Activated CD4-positive, CD25-positive, alpha-beta regulatory T cell treated with anti-CD3 and anti-CD28 coated beads, Interleukin-2, amount 50 U/mL, for 72 hours (primary cell): ENCODE results near the gene QARS1.

Experiments used
- DNase-seq: peaks from one replicate; pipeline ENCODE4 v3.0.0; 2021

QARS1 gene

GRCh38 chr3:49104427-49105291, at the start of gene QARS1:
QARS1 (minus strand) TSS chr3:49104757; CDS start chr3:49104733, 24 bp downstream.
- peak; percentile 87 for DNase-seq

GRCh38 chr3:49153349-49153912, 48.9 kb upstream of the QARS1 start:
- DNase-seq = no peak

- no peak for DNase-seq
Observed at GRCh38 chr3:49151610-49152009, 47.1 kb upstream of the QARS1 start.

- DNase-seq = no peak
Observed at GRCh38 chr3:49148159-49148558, 43.6 kb upstream of the QARS1 start.

- DNase-seq = no peak
Observed at GRCh38 chr3:49140080-49140479, 35.5 kb upstream of the QARS1 start.

GRCh38 chr3:49135499-49135898, 30.9 kb upstream of the QARS1 start:
- DNase-seq = no peak

- no peak for DNase-seq
Observed at GRCh38 chr3:49134471-49135265, 30.1 kb upstream of the QARS1 start.

GRCh38 chr3:49133226-49133951, 28.8 kb upstream of the QARS1 start:
- DNase-seq = no peak

- DNase-seq = no peak
Observed at GRCh38 chr3:49132437-49133225, 28.1 kb upstream of the QARS1 start, which contains the start of gene LAMB2. LAMB2 (minus strand) TSS chr3:49133050; CDS start chr3:49132867, 183 bp downstream.

- no peak for DNase-seq
Observed at GRCh38 chr3:49132073-49132436, 27.5 kb upstream of the QARS1 start.

GRCh38 chr3:49131576-49131975, 27.0 kb upstream of the QARS1 start:
- no peak for DNase-seq

- no peak for DNase-seq
Observed at GRCh38 chr3:49131040-49131439, 26.5 kb upstream of the QARS1 start.

- DNase-seq = no peak
Observed at GRCh38 chr3:49124991-49125670, 20.6 kb upstream of the QARS1 start.

- no peak for DNase-seq
Observed at GRCh38 chr3:49124203-49124602, 19.6 kb upstream of the QARS1 start.

GRCh38 chr3:49123687-49124086, 19.1 kb upstream of the QARS1 start:
- DNase-seq = no peak

GRCh38 chr3:49122886-49123545, 18.5 kb upstream of the QARS1 start:
- DNase-seq = no peak

GRCh38 chr3:49122451-49122850, 17.9 kb upstream of the QARS1 start:
- no peak for DNase-seq

GRCh38 chr3:49122022-49122421, 17.5 kb upstream of the QARS1 start:
- no peak for DNase-seq

- no peak for DNase-seq
Observed at GRCh38 chr3:49121132-49121736, 16.7 kb upstream of the QARS1 start.

GRCh38 chr3:49120438-49121131, 16.0 kb upstream of the QARS1 start, which contains the start of gene USP19:
USP19 (minus strand) TSS chr3:49120823; CDS start chr3:49119145, 1,678 bp downstream.
- peak; percentile 93 for DNase-seq
